Stimulated activated CD4-positive, alpha-beta T cell treated with anti-CD3 and anti-CD28 coated beads, Interleukin-12 subunit alpha, Interleukin-12 subunit beta, amount 100 ng/mL, for 48 hours (primary cell): Measurements from ENCODE around the gene PIK3CG.
A peak's percentile ranks its signal among the peaks of the same experiment; 100 is the strongest.
"Not testable (repeated sequence)": the region's sequence is repeated elsewhere in the genome, so short reads cannot be mapped to it uniquely, and the experiment has no call there.

ENCODE experiments used
- DNase-seq, 3 donors: peaks; one replicate each; pipeline ENCODE4 v3.0.0-alpha.2; 2020; ENCODE audit warnings: low read depth in 2 of 3, low spot score in 1 of 3

PIK3CG gene

DNA sequence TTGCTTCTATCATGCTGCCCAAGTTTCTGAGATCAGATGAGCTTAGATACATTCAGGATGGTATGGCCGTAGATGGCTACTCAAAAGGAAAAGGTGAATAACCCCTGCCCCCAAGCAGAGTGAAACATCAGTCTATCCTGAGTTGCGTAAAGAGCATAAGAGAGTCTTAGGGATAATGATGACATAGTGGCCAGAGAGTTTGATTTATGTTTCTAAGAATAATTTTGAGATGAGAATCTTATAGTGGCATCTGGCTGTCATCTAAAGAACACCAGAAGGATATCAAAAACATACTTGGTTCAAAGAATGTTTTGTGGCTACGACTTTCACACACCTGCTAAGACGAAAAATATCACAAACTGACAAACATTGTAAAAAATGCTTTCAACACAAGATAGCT is 20.6 kb downstream of the PIK3CG start:
- no peak for DNase-seq

DNA sequence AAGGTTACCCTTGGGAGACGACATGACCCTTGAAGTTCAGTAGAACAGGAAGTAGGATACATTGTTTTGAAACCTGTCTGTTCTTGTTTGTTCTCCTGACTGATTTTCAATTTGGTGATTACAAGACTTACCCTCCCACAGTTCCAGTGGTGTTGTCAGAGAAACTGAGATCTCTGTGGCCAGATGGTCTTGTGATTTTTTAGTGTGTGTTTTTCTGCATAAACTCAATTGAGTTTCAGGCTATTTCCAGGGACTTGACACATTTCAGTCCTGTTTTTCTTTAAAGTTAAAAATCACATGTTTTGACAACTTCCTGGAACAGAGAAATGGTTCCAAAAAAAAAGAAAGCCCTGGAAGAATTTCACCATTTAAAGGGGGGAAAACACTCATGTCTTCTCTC is 22.3 kb downstream of the PIK3CG start:
- DNase-seq: no peak

DNA sequence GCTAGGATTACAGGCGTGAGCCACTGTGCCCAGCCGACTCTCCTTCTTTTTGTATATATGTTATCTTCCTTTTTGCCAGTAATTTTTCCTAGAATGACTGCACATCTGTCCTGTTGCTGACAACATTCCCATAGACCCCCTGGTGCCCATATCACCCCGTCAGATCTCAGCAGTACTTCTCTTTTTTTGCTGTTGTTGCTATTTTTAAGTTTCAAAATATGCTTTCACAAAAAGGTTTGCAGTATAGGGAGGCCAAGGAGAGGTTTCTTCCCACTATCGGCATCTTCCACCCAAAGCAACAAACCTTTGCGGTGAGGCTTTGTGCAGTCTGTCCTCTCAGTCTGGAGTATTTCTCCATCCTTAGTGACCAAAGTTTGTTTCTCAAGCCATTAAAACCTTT is 23.1 kb downstream of the PIK3CG start:
- no peak for DNase-seq

DNA sequence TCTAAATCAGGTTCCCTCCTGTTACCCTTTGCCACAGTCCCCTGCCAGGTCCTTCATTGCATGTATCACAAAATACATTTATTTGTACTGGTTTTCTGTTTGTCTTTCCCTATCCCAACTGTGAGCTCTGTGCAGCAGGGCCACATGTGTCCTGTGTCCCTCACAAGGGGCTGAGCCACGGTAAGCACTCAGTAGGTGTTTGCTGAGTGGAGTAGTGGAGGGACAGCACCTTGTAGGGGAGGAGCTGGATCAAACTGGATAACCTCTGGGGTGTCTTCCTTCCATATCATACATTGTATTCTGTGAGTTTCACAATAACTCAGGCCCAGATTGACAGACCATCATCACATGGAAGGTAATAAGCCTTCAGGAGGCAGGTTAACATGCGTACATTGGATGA is 25.9 kb downstream of the PIK3CG start:
- DNase-seq: no peak

DNA sequence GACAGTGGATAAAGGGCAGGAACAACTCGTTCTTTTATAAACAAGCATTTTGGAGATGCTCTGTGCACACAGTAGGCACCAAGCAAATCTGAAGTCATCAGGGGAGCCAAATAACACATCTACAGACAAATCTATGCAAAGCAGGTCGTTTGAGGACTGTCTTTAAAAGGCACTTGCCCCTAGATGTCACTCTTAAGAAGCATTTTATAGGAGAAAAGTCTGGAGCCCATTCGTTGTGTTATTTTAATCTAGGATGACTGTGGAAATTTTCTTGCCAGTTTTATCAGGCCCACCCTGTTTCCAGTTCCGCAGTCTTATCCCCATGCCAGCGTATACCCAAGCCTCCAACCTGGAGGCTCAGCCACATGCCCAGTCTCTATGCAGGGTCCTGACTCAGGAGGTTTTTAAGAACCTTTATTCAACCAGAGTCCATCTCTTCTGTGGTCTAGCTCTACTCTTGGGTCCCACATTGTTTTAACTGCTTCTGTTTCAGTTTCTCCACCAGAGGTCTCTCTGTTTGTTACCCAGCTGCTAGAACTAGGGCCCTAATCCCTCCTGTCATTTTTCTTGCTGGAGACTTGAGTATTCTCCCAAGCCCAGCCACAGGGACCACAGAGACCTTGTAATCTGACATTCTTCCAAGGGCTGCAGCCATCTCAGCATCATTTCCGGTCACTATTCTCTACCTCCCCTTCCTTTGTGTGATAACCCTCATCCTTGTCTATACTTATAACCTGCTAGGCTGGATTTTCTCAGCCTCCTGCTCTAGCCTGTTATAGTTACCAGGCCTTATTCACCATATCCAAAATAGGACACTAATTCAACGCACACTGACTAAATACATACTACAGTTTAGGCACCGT is 26.7 kb downstream of the PIK3CG start:
- DNase-seq: no peak

DNA sequence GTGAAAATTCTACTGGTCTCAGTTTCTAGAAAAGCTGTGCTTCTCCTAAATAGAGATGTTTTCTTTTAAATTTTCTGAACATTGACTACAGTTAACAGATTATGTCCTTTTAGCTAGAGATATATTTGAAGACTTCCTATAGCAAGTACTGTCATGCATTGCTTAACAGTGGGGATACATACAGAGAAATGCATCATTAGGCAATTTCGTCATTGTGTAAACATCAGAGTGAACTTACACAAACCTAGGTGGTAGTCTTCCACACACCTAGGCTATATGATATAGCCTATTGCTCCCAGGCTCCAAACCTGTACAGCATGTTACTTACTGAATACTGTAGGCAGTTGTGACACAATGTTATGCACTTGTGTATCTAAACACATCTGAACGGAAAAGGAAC is 28.5 kb downstream of the PIK3CG start:
- DNase-seq: no peak

DNA sequence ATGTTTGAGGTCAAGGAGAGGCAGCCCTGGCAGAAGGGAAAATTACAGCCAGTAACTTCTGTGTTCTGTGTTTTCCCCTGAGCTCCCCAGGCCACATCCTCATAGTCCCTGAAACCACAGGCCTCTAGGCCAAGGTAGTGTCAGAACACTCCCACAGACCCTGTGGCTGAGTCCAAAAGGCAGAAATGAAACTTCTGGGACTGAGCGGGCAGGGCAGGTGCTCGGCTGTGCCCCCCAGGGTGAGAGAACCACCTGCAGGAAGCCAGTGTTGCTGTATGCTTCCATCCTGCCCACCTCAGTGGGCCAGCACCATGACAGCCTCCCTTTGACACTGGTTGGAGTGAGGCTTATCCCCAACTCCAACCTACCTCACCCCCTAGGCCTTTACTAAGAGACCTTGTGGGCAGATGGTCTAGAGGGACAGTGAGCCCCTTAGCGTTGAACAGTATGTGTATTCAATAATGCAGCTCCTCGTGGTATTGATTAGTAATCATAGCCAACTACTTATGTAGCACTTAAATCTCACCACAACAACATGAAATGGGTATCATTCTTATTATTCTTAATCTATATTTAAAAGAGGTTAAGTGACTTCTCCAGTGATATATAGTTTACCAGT is 30.3 kb downstream of the PIK3CG start:
- DNase-seq: peak in 2 of 3 donors; percentile 5 to 12

DNA sequence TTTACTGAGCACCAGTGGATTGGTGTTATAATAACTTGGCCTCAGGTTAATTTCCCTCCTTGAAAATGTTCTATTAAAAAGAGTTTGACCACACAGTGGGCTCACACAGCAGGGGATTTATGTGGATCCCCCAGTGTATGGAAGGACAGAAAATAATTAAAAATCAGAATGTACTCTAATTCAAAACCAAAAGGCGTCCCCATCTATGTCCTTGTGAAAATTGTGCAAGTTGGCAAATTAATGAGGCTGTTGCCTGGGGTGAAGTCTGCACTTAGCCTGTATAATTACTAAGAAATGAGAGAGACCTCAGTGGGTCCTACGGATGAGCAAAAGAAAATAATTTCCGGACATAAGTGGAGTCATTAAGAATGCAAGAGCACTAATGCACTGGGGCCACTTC is 31.1 kb downstream of the PIK3CG start:
- DNase-seq: no peak

DNA sequence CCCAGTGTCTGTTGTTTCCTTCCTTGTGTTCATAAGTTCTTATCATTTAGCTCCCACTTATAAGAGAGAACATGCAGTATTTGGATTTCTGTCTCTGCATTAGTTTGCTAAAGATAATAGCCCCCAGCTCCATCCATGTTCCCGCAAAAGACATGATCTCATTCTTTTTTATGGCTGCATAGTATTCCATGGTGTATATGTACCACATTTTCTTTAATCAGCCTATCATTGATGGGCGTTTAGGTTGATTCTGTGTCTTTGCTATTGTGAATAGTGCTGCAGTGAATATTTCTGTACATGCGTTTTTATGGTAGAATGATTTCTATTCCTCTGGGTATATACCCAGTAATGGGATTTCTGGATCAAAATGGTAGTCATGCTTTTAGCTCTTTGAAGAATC is 32.5 kb downstream of the PIK3CG start:
- DNase-seq: not testable (repeated sequence)

DNA sequence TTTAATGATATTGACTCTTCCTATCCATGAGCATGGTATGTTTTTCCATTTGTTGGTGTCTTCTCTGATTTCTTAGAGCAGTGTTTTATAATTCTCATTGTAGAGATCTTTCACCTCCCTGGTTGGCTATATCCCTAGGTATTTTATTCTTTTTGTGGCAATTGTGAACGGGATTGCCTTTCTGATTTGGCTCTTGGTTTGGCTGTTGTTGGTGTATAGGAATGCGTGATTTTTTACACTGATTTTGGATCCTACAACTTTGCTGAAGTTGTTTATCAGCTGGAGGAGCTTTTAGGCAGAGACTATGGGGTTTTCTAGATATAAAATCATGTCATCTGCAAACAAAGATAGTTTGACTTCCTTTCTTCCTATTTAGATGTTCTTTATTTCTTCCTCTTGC is 33.9 kb downstream of the PIK3CG start:
- DNase-seq: not testable (repeated sequence)

DNA sequence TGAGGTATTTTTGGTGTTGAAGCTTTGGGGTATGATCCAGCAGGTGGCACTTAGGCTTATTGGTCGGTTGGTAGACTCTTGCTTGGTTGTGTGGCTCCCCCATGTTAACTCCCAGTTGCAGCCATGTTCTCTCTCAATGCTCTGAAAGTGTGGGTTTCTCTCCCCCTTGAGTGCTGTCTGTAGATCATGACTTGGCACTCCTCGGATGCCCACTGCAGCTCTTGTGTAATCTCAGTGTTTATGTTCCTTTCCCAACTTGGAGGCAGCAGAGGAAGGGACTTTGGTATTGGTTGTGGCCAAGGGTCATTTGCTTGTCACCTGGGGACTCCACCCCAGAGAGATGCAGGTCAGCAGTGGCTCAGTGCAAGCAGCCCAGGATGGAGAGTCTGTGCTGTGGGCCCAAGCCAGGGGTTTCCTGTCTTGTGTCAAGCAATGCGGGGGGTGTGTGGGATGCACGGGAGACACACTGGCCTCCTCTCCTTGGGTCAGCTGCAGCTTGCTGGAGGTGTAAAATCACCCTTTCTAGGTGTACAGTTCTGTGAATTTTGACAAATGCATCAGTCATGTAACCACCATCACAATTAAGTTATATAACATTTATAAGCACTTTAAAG is 36.9 kb downstream of the PIK3CG start:
- DNase-seq: no peak

DNA sequence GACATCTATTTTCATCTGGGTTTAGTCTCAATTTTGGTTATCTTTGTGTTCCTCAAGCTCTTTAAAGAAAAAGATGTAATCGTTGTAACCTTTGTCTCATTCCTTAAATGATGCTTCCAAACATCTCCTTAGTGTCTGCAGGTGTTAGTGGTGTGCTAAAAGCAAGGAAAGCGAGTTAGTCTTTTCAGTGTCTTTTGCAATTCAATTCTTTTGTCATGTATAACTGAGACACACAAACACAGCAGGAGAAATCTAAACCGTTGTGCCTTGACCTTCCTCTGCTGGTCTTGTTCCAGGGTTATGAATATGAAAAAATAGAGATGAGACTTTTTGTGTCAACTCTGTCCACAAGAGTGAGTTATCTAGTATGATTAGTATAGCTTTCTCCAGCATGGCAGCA is 40.7 kb downstream of the PIK3CG start:
- no peak for DNase-seq

DNA sequence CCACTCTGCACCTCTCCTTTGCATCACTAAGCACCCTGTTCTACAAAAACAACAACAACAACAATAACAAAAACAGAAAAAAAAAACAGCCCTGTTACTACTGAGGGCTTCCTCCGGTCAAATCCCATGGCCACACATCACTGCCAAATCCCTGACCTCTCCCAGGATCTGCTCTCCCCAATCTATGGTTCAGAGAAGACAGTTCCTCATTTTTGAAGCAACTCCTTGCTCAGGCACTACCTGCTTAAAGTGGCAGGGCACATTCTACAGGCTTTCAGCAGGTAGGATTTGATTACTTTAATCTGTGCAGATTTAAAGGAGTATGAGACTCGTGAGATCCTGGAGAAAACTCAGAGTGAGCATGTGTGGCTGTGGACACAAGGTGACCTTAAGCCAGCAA is 46.9 kb downstream of the PIK3CG start:
- no peak for DNase-seq

DNA sequence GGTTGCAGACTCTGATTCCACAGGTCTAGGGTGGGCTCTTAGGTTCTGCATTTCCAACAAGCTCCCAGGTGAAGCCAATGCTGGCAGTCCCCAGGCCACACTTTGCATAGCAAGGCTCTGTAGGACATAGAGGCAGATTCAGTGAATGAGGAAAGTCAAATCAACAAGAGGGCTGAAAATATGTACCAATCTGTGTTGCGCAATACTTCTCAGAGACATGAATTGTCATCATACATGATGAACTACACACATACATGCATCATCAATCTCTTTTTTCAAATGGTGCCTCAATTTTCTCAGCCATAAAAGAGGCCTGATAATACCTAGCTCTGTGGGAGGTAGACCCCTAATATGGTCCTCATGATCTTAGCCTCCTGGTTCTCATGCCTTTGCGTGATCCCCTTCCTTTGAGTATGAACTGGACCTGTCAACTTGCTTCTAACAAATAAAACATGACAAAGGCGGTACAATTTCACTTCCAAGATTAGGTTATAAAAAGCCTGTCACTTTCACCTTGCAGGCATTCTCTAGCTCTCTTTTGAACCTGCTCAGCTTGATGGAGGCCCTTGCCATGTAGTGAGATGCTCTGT is 49.0 kb downstream of the PIK3CG start:
- DNase-seq: no peak

DNA sequence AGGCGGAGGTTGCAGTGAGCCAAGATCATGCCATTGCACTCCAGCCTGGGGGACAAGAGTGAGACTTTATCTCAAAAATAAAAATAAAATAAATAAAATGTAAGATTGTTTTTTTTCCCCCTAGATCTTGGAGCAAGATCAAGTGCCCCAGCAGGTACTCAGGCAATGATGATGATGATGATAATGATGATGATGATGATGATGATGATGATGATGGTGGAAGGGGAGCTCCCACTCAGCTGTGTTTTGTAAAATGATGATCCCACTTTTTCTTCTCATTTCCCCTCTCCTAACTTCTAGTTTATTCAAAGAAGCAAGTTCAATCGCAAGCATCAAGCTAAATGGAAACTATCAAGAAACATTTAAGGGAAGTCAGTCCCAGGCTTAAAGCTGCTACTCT is 50.3 kb downstream of the PIK3CG start:
- DNase-seq: no peak

DNA sequence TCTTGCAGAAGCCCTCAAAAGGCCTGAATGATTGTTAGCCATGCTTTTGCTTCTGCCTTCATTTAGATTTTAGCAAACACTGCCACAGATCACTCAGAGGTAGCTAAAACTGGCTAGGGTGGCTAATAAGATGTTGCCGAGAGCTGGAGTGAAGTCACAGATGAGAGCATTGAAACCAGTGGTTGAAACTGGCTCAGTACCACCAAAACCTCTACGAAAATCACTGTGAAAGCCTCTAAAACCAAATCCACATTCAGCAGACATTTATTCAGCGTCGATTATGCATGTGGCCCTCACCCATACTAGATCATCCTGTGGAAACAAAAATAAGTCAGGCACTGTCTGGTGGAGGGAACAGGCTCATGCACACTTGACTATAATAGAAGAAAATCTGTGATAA is 50.8 kb downstream of the PIK3CG start:
- DNase-seq: peak in 2 of 3 donors; percentile 4 to 15

DNA sequence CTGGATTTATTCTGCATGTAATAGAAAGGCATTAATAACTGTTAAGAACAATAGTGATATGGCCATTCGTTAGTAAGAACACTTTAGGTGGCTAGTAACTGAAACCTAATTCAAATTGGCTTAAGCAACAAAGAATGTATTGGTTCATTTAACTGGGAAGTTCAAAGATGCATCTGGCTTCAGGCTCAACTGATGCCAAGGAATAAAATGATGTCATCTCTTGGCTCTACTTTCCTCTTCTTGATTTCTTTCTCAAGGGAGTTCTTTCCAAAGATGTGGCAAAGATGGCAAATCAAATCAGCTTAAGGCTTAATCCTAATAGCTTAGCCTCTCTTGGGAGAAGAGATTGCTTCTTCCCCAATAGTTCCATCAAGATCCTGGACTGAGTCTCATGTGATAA is 51.6 kb downstream of the PIK3CG start:
- DNase-seq: no peak

DNA sequence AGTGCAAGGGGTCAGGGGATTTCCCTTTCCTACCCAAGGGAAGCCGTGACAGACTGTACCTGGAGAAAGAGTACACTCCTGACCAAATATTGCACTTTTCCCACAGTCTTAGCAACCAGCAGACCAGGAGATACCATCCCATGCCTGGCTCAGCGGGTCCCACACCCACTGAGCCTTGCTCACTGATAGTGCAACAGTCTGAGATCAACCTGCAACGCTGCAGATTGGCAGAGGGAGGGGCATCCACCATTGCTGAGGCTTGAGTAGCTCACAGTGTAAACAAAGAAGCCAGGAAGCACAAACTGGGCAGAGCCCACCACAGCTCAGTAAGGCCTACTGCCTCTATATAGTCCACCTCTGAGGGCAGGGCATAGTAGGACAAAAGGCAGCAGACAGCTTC is 53.9 kb downstream of the PIK3CG start:
- DNase-seq: no peak

DNA sequence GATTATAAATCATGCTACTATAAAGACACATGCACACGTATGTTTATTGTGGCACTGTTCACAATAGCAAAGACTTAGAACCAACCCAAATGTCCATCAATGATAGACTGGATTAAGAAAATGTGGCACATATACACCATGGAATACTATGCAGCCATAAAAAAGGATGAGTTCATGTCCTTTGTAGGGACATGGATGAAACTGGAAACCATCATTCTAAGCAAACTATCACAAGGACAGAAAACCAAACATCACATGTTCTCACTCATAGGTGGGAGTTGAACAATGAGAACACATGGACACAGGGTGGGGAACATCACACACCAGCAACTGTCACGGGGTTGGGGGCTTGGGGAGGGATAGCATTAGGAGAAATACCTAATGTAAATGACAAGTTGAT is 59.4 kb downstream of the PIK3CG start:
- not testable (repeated sequence) for DNase-seq

DNA sequence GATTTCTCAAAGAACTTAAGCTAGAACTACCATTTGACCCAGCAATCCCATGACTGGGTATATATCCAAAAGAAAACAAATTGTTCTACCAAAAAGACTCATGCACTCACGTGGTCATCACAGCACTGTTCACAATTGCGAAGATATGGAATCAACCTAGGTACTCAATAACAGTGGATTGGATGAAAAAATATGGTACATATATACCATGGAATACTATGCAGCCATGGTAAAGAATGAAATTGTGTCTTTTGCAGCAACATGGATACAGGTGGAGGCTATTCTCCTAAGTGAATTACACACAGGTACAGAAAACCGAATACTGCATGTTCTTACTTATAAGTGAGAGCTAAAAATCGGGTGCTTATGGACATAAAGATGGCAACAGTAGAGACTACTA is 61.8 kb downstream of the PIK3CG start:
- no peak for DNase-seq

DNA sequence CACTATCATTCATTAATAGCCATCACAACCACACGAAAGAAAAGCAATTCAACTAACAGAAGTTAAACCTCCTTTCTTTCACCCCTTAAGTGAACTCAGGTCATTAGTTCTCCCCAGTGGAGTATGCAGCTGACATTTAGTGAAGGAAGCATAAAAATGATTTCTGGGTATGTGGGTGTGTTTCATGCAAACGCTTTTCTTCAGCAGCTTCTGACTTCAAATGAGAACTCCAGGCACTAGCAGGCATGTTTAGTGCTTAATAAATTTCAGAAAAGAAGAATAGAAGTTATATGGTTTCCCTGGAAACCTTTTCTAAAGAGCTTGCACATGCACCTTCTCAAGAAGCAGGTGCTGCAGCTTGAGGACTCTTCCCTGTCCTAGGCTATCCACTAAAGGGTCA is 62.5 kb downstream of the PIK3CG start:
- no peak for DNase-seq

DNA sequence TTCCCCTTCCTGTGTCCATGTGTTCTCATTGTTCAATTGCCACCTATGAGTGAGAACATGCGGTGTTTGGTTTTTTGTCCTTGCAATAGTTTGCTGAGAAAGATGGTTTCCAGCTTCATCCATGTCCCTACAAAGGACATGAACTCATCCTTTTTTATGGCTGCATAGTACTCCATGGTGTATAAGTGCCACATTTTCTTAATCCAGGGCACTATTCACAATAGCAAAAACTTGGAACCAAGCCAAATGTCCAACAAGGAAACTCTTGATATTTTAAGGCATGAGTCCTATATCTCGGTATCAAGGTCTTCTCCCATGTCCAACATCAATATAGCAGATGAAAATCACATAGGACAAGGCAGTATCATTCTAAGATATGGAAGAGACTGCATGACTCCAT is 64.5 kb downstream of the PIK3CG start:
- DNase-seq: not testable (repeated sequence)
